ENCODE data around the gene LPAR3. TPM values are rescaled to one million over a fixed set of nuclear protein-coding genes. Genes with fewer than 3 reads are reported as not detected.

LPAR3 gene
- total RNA-seq, 2 experiments from 2014 or later, result 0.36 to 0.83 TPM

- Mint-ChIP-seq H3K4me3 (no peak overlapping the region), H3K9me3 (no peaks in the 10 kb centered on the region), H3K27ac (no peak overlapping the region), H3K36me3 (no peaks in the 10 kb centered on the region), H3K27me3 (peaks cover 1% of the 10 kb centered on the region), H3K4me1 (ENCODE audit: low read depth) (peaks cover 8% of the 10 kb centered on the region)
- DNase-seq, result no peak
- ChIA-PET POLR2A (no interaction called here), CTCF (no interaction called here)
- intact Hi-C loops (cut with micrococcal nuclease), result no loop called here
These were observed 59.8 kb downstream of the LPAR3 start for GRCh38 chr1:84833194-84833593.

DNA sequence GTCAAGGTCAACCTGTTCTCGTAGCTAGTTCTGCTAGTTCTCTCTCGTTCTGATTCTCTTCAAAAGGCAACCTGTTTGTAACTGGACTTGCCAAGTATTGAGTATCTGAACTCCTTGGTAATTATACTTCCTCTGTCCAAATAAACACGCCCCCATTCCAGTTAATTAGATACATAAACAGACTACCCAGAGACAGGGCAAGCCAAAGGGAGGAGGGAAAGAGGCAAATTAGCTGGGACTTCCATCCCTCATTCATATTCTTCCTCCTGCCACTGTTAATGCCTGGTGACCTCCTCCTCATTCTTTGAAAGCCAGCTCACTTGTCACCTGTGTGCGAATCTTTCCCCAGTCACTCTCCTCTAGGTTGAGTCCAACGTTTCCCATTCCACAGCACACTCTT is 62.9 kb downstream of the LPAR3 start:
- H3K4me1 Mint-ChIP-seq (ENCODE audit: low read depth), result peaks cover 6% of the 10 kb centered on the region
- H3K27ac Mint-ChIP-seq, result no peak overlapping the region
- intact Hi-C loops (cut with micrococcal nuclease), result no loop called here
- ChIA-PET POLR2A (no interaction called here), CTCF (no interaction called here)
- no peaks in the 10 kb centered on the region for H3K36me3 Mint-ChIP-seq
- no peak overlapping the region for H3K4me3 Mint-ChIP-seq
- H3K27me3 Mint-ChIP-seq, result peaks cover 1% of the 10 kb centered on the region
- no peaks in the 10 kb centered on the region for H3K9me3 Mint-ChIP-seq
- no peak for DNase-seq

GRCh38 chr1:84827976-84828375 is 65.0 kb downstream of the LPAR3 start:
- Mint-ChIP-seq H3K4me3 (no peak overlapping the region), H3K27ac (no peak overlapping the region), H3K36me3 (no peaks in the 10 kb centered on the region), H3K27me3 (peaks cover 1% of the 10 kb centered on the region), H3K9me3 (no peaks in the 10 kb centered on the region), H3K4me1 (ENCODE audit: low read depth) (no peaks in the 10 kb centered on the region)
- ChIA-PET CTCF (interaction anchor here (1.2 kb wide), 1 partner anchor 431 kb away, joined by 3 read pairs; the partner anchor contains the start of gene C1orf52), POLR2A (no interaction called here)
- intact Hi-C loops (cut with micrococcal nuclease), result no loop called here
- no peak for DNase-seq

DNA sequence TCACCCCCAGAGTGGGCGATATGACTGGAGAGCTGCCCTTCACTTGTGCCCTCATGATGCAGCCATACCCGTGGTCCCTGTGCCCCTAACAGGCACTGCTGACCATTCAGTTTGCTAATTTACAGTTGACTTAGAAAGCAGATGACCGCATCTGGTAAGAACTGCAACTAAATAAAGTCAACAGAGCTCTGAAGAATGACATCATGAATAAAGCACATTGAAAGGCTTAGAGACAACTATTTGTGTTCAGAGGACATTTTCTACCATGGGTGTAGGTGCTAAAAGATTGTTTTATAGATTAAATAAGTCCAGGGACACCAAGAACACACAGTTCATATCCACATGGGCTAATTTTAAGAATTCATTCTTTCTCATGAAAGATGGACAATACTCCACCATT is 65.5 kb downstream of the LPAR3 start:
- intact Hi-C loops (cut with micrococcal nuclease), result no loop called here
- Mint-ChIP-seq H3K27me3 (peaks cover 1% of the 10 kb centered on the region), H3K27ac (no peak overlapping the region), H3K36me3 (no peaks in the 10 kb centered on the region), H3K9me3 (no peaks in the 10 kb centered on the region), H3K4me3 (no peak overlapping the region), H3K4me1 (ENCODE audit: low read depth) (no peaks in the 10 kb centered on the region)
- no peak for DNase-seq
- POLR2A ChIA-PET, result no interaction called here
- CTCF ChIA-PET, result interaction anchor here (1.2 kb wide), 1 partner anchor 432 kb away, joined by 3 read pairs; the partner anchor contains the start of gene C1orf52

DNA sequence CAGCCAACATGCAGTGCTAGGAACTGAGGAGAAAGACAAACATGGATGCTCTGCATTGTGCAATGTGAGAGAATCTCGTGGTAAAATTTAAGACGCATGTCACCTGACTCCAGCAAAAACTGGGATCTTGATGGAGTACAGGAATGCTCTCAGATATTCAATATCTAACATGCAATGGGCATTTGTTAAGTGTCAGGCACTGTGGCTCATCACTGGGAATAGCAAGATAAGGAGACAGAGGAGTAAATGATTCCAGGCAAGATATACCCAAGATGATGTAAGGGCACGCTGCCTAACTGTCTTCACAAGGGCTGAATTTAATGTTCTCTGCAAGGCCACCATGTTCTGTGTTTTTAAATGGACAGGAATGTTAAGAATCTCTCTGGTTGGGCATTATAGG is 67.8 kb downstream of the LPAR3 start:
- intact Hi-C loops (cut with micrococcal nuclease), result no loop called here
- Mint-ChIP-seq H3K9me3 (no peaks in the 10 kb centered on the region), H3K27ac (no peak overlapping the region), H3K4me1 (ENCODE audit: low read depth) (no peaks in the 10 kb centered on the region), H3K4me3 (no peak overlapping the region), H3K36me3 (no peaks in the 10 kb centered on the region), H3K27me3 (peaks cover 1% of the 10 kb centered on the region)
- POLR2A ChIA-PET, result no interaction called here
- CTCF ChIA-PET, result no interaction called here
- no peak for DNase-seq

DNA sequence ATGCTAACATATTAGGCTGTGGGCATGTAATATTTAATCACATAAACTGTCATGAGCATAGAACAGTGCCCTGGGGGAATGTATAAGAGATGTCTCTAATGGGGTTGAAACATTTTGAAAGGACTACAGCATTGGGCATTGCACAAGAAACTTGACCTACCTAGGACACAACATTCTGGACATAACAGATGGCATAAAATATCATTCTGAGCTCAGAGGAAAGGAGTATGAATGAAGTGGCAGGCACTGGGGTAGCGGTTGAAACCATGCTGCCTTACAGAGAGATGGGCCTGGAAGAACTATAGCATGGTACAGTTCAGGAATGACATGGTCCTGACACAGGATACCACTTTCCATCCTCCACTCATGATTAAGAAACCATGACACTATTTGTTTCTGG is 69.0 kb downstream of the LPAR3 start:
- Mint-ChIP-seq H3K27me3 (no peaks in the 10 kb centered on the region), H3K27ac (no peak overlapping the region), H3K4me1 (ENCODE audit: low read depth) (no peaks in the 10 kb centered on the region), H3K9me3 (no peaks in the 10 kb centered on the region), H3K36me3 (no peaks in the 10 kb centered on the region), H3K4me3 (no peak overlapping the region)
- no peak for DNase-seq
- ChIA-PET POLR2A (no interaction called here), CTCF (interaction anchor here (0.6 to 1.0 kb wide), 2 partner anchors 37 to 113 kb away, joined by 3 read pairs; no protein-coding TSS in a partner anchor)
- intact Hi-C loops (cut with micrococcal nuclease), result no loop called here

- POLR2A ChIA-PET, result no interaction called here
- intact Hi-C loops (cut with micrococcal nuclease), result no loop called here
- DNase-seq, result no peak
- H3K27me3 Mint-ChIP-seq, result no peaks in the 10 kb centered on the region
- no peak overlapping the region for H3K27ac Mint-ChIP-seq
- no peak overlapping the region for H3K4me3 Mint-ChIP-seq
- H3K36me3 Mint-ChIP-seq, result no peaks in the 10 kb centered on the region
- CTCF ChIA-PET, result no interaction called here
- no peaks in the 10 kb centered on the region for H3K4me1 Mint-ChIP-seq (ENCODE audit: low read depth)
- no peaks in the 10 kb centered on the region for H3K9me3 Mint-ChIP-seq
These were observed 69.5 kb downstream of the LPAR3 start for GRCh38 chr1:84823511-84823910.

DNA sequence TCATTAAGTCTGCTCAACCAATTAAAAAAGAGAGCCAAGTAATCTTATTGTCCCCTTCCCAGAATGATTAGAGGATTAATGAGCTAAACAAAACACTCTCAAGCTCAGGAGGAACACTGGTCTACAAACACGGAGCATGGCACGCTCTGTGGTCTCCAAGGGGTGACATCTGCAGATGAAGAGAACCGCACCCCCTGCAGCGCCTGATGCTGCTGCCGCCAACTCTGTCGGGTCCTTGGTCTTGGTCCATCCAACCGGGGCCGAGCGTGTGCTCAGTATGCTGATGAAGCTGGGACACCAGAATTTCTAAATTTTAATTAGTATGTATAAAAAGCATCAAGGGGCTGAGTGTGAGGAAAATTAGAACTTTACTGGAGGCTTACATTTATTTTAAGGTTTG is 82.7 kb downstream of the LPAR3 start:
- Mint-ChIP-seq H3K27ac (no peak overlapping the region), H3K36me3 (no peaks in the 10 kb centered on the region), H3K27me3 (peaks cover 1% of the 10 kb centered on the region), H3K9me3 (no peaks in the 10 kb centered on the region), H3K4me3 (no peak overlapping the region), H3K4me1 (ENCODE audit: low read depth) (no peaks in the 10 kb centered on the region)
- intact Hi-C loops (cut with micrococcal nuclease), result no loop called here
- POLR2A ChIA-PET, result no interaction called here
- CTCF ChIA-PET, result interaction anchor here (0.6 kb wide), 1 partner anchor 138 kb away, joined by 3 read pairs; no protein-coding TSS in a partner anchor
- no peak for DNase-seq

- intact Hi-C loops (cut with micrococcal nuclease), result no loop called here
- Mint-ChIP-seq H3K27me3 (peaks cover 1% of the 10 kb centered on the region), H3K36me3 (no peaks in the 10 kb centered on the region), H3K9me3 (no peaks in the 10 kb centered on the region), H3K27ac (no peak overlapping the region), H3K4me3 (no peak overlapping the region), H3K4me1 (ENCODE audit: low read depth) (no peaks in the 10 kb centered on the region)
- DNase-seq, result no peak
- ChIA-PET POLR2A (no interaction called here), CTCF (no interaction called here)
These were observed 84.0 kb downstream of the LPAR3 start for GRCh38 chr1:84809023-84809422.

DNA sequence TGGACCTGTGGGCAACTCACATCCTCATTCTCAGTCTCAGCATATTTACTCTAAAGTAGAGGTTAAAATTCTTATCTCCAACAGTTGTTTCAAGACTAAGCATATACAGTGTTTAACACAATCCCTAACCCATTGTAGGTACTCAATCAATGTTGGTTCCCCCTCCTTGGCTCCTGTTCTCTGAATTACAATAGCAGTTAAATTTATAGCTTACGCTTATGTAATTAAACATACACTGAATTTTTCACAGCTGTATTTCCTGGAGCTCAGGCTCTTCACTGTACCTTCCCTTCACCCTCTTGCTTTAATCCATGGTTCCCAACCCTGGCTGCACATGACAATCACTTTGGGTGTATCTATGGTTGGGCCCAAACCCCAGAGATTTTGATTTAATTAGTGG is 89.4 kb downstream of the LPAR3 start:
- POLR2A ChIA-PET, result no interaction called here
- Mint-ChIP-seq H3K27me3 (peaks cover 1% of the 10 kb centered on the region), H3K4me1 (ENCODE audit: low read depth) (no peaks in the 10 kb centered on the region), H3K9me3 (no peaks in the 10 kb centered on the region), H3K4me3 (no peak overlapping the region), H3K27ac (no peak overlapping the region), H3K36me3 (no peaks in the 10 kb centered on the region)
- intact Hi-C loops (cut with micrococcal nuclease), result no loop called here
- CTCF ChIA-PET, result interaction anchor here (1.3 to 2.9 kb wide), 2 partner anchors 21 to 32 kb away, joined by 3 to 14 read pairs; no protein-coding TSS in a partner anchor
- no peak for DNase-seq

- intact Hi-C loops (cut with micrococcal nuclease), result no loop called here
- Mint-ChIP-seq H3K4me3 (no peak overlapping the region), H3K36me3 (no peaks in the 10 kb centered on the region), H3K9me3 (no peaks in the 10 kb centered on the region), H3K27me3 (peaks cover 1% of the 10 kb centered on the region), H3K27ac (no peak overlapping the region), H3K4me1 (ENCODE audit: low read depth) (no peaks in the 10 kb centered on the region)
- ChIA-PET CTCF (interaction anchor here (1.3 to 2.9 kb wide), 2 partner anchors 20 to 31 kb away, joined by 3 to 14 read pairs; no protein-coding TSS in a partner anchor), POLR2A (interaction anchor here (1.0 kb wide), 1 partner anchor 9 kb away, joined by 3 read pairs; no protein-coding TSS in a partner anchor)
- no peak for DNase-seq
These were observed 90.3 kb downstream of the LPAR3 start for GRCh38 chr1:84802567-84803232.

DNA sequence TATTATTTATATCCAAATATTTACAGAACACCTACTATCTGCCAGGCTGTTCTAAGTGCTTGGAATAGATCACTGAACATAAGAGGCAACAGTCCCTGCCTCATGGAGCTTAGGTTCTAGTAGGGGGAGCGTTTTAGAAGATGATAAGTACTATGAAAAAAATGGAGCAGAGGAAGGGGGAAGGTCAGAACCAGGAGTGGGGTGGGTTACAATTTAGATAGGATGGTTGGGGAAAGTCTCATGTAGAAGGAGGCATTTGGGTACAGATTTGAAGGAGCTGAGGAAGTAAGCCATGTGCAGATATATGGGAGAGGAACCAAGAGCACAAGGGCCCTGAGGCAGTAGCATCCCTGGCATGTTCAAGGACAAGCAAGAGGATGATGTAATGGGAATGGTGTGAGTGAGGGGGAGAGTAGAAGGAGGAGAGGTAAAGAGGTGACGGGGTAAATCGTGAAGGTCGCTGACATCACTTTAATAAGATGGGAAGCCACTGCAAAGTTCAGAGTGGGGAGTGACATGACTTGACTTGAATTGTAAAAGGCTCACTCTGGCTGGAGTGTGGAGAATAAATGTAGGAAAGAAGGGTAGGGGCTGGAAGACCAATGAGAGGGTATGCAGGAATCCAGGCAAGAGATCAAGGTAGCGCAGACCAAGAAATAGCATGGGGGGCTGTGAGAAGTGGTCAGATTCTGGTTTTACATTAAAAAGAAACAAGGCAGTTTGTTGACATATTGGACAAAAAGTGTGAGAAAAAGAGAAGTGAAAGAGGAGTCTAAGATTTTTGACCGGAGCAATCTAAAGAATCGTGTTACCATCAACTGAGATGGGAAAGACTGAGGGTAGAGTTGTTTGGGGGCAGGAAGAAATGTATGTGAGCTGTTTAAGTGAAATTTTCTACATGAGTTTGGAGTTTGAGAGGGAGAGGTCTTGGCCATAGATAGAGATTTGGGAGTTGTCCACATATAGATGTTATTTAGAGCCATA is 92.6 kb downstream of the LPAR3 start:
- Mint-ChIP-seq H3K9me3 (no peaks in the 10 kb centered on the region), H3K27ac (no peak overlapping the region), H3K4me1 (ENCODE audit: low read depth) (no peaks in the 10 kb centered on the region), H3K4me3 (no peak overlapping the region), H3K27me3 (no peaks in the 10 kb centered on the region), H3K36me3 (no peaks in the 10 kb centered on the region)
- intact Hi-C loops (cut with micrococcal nuclease), result no loop called here
- CTCF ChIA-PET, result interaction anchor here (1.0 to 1.6 kb wide), 2 partner anchors 18 to 144 kb away, joined by 3 to 5 read pairs; no protein-coding TSS in a partner anchor
- POLR2A ChIA-PET, result no interaction called here
- no peak for DNase-seq

All from activated CD4-positive, alpha-beta memory T cell treated with anti-CD3 and anti-CD28 coated beads for 36 hours (primary cell).